Stimulated activated CD4-positive, alpha-beta T cell treated with anti-CD3 and anti-CD28 coated beads, Interleukin-4, amount 100 ng/mL, for 24 hours (primary cell): Measurements from ENCODE around the gene UPK3B.
"Not testable (repeated sequence)": the region's sequence is repeated elsewhere in the genome, so short reads cannot be mapped to it uniquely, and the experiment has no call there.

Source experiments
- DNase-seq: peaks from one replicate; pipeline ENCODE4 v3.0.0-alpha.2; 2020

The UPK3B gene

DNA sequence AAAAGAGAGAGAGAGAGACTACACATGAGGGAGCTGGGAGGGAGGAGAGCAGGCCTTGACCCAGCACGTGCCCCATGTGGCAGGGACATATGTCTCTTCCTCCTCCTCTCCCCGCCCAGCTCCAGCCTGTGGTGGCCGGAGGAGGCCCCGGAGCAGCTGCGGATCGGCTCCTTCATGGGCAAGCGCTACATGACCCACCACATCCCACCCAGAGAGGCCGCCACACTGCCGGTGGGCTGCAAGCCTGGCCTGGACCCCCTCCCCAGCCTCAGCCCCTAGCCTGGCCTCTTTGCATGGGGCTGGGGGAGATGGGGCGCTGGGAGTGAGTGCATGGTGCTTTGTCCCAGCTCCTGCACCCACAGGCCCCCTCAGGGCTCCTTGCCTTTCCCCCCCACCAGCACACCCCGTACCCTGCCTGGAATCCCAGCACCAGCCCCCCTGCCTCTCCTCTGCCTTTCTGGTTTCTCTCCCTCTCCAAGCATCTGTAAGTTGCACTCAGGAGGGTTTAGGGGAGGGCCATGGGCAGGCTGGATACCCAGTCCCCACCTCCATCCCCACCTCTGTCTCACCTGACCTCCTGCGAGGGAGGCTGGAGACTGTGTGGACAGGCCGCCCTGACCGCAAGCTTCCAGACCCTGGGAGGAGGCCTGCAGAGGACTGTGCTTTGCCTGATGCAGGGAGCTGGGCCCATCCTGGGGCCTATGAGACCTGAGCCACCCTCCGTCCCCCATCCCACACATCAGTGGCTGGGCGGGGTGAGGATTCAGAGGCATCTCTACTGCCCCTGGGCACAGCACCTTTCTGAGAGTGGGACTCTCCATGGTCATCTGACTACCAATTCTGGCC is 4.8 kb downstream of the UPK3B start:
- no peak for DNase-seq

DNA sequence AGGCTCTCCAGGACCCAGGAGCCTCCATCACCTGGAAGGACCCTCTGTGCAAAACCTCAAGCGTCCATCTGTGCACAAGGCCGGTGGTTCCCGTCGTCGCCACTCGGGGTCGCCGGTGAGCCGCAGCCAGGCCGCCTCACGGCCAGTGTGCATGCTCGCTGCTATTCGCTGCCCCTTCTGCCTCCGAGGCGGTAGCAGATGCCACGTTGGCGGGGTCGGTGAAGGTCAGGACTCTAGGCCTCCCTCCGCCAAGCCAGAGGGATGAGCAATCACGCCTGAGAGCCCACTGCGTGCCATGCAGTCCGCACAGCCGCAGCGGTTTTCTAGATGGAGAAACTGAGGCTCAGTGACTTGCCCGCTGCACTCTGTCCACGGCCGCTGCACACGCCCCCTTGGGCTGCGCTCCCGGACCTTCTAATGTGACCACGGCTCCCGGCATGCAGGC is 5.7 kb downstream of the UPK3B start:
- peak; percentile 42 for DNase-seq

DNA sequence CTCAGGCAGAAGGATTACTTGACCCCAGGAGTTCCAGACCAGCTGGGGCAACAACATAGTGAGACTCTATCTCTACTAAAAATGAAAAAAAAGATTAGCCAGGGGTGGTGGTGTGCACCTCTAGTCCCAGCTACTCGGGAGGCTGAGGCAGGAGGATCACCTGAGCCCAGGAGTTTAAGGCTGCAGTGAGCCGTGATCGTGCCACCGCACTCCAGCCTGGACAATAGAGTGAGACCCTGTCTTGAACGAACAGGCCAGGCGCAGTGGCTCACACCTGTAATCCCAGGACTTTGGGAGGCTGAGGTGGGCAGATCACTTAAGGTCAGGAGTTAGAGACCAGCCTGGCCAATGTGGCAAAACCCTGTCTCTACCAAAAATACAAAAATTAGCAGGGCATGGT is 6.6 kb downstream of the UPK3B start:
- DNase-seq = not testable (repeated sequence)

DNA sequence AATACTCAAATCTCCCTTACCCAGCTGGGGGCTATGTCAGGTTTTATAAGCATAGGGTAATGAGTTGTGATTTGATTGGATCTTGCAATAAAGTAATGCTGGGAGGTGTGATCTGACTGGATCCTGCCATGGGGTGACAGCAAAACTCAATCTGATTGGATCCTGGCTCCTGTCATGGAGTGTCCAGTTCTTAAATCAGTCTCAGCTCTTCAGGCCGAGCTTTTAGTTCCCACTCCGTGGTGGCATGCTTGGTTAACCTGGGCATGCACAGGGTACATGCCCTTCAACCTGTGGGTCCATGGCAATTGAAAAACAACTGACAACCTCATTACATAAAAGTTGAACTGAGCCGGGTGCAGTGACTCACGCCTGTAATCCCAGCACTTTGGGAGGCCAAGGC is 15.8 kb downstream of the UPK3B start:
- DNase-seq = not testable (repeated sequence)

DNA sequence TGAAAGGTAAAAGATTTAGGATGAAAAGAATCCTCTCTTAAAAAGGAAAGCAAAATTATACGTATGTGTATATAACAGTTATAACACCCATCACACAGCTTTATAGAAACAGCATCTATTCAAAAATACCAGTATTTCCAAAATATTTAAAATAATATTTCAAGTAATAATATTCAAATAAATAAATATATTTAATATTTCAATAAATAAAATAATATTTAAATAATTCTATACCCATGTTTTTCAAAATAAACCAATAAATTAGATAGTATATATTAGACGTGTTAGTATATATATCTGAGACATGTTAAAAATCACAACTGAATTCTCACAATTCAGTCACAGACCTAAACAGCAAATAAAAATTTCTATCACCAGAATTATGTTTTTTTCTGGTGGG is 21.3 kb downstream of the UPK3B start:
- not testable (repeated sequence) for DNase-seq

DNA sequence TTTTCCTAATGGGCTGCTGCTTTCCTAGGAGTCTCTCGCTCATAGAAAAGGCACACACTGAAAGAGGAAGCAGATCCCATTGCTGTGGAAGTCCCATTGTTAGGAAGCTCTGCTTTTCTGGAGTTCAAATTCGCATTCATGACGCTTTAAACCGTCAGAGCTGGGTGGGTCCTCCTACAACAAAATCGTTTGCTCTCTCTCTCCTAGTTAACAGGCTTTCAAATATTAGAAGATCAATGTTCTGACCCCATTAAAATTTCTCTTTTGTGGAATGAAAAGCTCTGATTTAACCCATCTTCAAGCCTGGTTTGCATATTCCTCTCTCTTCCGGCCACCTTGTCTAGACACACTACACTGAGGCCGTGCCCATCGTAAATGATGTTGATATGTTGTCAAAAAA is 32.8 kb downstream of the UPK3B start, which contains the start of gene SPDYE16:
SPDYE16 (minus strand) TSS at position 101 of the 400 bp plus-strand sequence. CDS start 1,838 bp downstream, outside the sequence.
- DNase-seq = not testable (repeated sequence)

DNA sequence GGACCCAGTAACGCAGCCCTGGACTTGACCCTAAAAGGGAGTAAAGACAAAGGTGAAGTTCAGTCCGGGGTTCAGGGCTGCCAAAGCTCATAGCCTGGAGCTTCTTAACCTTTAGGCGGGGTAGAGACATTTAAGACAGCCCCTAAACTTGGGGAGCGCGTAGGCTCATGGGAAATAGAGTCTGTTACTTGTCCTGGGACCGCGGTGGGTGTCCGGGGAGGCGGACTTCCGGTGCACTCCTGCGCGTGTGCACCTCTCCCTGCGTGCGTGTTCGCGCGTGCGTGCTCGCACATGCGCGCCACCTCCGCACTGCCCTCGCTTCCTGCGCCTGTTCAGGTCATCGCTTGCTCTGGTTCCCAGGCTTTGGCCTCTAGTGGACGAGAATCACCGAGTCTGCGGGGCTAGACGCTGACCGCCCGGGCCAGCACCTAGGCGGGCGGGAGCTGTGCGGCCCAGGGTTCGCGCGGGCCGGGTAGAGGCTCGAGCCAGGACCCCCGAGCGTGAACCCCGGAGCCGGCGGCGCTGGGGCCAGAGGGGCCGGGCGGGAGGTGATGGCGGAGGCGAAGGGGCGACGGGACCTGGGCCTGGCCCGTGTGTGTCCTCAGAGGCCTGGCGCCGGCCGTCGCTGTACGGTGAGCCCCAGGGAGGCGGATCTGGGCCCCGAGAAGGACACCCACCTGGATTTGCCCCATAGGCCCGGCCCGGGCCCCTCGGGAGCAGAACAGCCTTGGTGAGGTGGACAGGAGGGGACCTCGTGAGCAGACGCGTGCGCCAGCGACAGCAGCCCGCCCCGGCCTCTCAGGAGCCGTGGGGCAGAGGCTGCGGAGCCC is 38.9 kb downstream of the UPK3B start:
- DNase-seq = peak; percentile 94

DNA sequence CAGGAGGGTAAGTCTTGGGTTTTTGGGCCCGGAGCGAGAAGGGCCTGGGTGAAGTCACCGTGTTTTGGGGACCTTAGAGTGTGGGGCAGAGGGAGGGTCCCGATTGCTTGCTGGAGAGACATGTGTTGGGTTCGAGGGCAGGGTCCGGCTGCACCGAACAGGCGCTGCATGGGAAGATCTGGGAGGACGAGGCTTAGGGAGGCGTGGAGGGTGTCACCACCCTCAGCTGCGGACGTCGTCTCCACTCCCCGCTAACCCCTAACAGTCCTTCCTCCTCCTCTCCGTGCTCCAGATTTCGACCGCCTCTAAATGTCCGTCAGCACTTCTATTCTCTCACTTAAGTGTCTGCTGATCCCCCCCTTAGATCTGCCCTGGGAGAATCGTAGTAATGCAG is 39.5 kb downstream of the UPK3B start:
- not testable (repeated sequence) for DNase-seq

DNA sequence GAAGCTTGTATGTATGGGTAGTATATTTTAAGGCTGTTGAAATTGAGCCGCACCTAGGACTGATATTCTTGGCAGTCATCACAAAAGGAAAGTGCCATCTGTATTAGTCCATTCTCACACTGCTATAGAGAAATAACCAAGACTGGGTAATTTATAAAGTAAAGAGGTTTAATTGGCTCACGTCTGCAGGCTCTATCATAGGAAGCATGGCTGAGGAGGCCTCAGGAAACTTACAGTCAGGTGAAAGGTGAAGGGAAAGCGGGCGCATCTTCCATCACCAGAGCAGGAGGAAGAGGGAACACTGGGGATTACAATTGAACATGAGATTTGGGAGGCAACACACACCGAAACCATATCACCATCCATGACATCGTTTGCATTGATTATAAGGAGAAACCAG is 41.6 kb downstream of the UPK3B start:
- DNase-seq = not testable (repeated sequence)

DNA sequence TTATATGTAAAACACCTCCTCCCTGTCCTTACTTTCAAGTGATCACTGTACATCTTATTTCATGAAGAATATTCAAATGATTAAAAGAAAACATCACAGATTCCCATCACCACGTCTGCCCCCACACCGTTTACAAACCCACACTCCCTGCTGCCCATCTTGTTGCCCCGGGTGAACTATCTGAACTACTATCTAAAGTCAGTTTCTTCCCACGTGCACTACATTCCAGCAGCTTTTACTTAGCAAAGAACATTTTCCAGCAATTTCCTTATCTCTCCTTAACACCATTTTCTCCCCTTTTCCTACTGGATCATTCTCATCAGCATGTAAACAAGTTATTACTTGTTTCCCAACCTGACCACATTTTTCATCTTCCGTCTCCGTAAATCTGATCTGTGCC is 49.3 kb downstream of the UPK3B start:
- not testable (repeated sequence) for DNase-seq

DNA sequence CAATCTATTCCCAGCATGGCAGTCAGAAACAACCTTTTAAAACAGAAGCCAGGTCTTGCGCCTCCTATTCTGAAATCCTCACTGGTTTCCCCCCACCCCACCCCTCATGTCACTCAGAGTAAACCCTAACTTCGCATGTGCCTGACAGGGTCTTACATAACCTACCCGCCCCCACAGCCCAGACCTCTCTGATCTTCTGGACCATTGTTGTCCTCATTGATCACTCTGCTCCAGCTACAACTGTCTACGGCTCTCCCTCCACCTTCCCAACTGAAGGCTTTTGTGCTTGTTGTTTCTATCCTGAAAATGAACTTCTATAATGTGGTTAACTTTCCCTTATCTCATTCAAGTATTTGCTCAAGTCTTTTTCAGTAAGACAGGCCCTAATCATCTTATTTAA is 49.8 kb downstream of the UPK3B start:
- not testable (repeated sequence) for DNase-seq

DNA sequence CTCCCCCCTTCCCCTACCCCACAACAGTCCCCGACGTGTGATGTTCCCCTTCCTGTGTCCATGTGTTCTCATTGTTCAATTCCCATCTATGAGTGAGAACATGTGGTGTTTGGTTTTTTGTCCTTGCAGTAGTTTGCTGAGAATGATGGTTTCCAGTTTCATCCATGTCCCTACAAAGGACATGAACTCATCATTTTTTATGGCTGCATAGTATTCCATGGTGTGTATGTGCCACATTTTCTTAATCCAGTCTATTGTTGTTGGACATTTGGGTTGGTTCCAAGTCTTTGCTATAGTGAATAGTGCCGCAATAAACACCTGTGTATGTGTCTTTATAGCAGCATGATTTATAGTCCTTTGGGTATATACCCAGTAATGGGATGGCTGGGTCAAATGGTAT is 51.0 kb downstream of the UPK3B start:
- not testable (repeated sequence) for DNase-seq

DNA sequence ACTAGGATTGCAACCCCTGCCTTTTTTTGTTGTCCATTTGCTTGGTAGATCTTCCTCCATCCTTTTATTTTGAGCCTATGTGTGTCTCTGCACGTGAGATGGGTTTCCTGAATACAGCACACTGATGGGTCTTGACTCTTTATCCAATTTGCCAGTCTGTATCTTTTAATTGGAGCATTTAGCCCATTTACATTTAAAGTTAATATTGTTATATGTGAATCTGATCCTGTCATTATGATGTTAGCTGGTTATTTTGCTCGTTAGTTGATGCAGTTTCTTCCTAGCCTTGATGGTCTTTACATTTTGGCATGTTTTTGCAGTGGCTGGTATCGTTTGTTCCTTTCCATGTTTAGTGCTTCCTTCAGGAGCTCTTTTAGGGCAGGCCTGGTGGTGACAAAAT is 54.6 kb downstream of the UPK3B start:
- not testable (repeated sequence) for DNase-seq
